SH-SY5Y (cell line): ENCODE measurements around the gene JAG1.

Experiments used
- GATA2 ChIP-seq: IDR thresholded peaks from 2 replicates; pipeline ENCODE4 v1.6.1; 2011; ENCODE audit warnings: mild to moderate bottlenecking, low read depth, low read length
- GATA3 ChIP-seq: IDR thresholded peaks from 2 replicates; pipeline ENCODE4 v1.6.1; 2011; ENCODE audit warnings: low read depth, mild to moderate bottlenecking, low read length, moderate library complexity

DNA sequence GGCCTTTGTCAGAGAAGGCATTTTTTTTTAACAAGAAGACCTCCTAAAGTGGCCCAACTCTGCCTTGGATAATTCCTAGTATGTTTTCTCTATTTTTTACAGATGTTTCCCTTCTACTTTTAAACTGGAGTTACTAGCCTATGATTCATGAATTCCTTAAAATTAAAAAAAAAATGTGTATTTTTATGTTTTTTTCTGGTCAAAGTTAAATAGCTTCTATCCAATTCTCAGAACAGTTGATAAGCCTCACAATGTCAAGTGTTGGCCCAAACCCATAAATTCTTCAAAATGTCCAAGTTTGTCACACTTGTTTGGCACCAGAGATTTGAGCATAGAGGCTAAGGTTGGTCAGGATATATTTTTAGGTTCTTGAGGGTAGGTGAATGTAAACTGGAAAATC lies 64.0 kb downstream of the JAG1 start:
- no peak for TF ChIP-seq GATA3
- TF ChIP-seq GATA2: no peak
